Measurements from ENCODE around the gene C10orf53.
"Not testable (repeated sequence)": the region's sequence is repeated elsewhere in the genome, so short reads cannot be mapped to it uniquely, and the experiment has no call there.

C10orf53 gene

DNA sequence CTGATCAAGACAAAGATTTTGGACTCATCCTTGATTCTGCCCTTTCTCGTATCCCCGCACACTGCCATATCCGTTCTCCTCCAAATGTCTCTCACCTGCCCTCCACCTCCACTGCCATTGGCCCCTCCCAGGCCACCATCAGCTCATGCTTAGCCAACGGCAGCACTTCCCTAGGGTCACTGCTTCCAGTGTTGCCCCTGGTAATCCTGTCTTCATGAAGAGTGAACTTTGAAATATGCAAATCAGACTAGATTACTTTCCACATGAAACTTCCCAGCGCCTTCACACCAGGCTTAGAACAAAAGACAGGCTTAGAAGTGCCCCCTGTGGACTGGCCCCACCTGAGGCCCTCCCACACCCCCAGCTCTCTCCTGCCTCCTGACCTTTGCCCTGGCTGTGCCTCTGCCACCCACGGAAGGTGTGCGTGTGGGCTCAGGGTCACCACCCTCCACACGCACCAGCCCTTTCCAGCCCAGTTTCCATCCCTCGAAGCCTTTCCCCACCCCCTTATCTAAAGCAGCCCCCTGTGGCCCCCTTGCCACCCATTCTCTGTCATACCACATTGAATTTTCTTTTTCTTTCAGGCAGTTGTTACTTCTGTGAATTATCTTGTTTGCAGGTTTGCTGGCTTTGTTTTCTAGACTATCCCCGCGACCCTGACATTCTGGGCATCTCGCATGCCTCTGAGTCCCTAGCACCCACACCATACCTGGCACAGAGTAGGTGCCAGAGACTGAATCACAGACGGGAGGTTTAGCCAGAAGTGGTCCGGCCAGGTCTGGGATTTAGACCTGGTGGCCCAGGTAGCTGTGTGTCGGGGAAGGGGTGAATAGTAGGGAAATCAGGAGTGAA lies 26.8 kb upstream of the C10orf53 start:
- no peak for DNase-seq

DNA sequence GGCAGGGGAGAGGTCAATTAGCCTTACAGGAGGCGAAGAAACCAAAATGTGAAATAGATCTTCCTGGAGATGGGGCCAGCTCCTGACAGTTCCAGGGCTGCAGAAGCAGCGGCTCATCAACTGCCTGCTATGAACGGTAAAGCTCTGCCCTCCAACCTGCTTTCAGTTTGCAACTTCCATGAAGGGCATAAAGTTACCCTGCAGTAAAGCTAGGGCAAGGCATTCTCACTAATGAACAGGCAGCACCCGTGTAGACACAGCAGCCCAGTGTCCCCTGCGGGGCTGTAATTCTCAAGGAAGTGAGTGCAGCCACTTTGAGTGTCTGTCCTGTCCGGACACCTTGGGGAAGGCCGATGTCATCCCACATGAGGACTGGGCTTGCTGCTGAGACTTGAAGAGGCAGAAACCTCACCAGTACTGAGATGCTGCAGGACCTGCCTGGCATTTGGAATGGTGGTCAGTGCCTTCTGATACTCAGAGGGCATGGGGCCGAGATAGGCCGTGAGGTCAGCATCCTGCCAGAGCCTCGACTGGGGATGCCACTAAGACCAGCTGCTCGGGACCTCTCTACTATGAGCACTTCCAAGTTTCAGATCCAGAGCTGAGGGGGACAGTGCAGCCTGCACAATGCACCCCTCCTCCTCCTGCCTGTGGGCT lies 26.1 kb upstream of the C10orf53 start:
- DNase-seq: no peak

DNA sequence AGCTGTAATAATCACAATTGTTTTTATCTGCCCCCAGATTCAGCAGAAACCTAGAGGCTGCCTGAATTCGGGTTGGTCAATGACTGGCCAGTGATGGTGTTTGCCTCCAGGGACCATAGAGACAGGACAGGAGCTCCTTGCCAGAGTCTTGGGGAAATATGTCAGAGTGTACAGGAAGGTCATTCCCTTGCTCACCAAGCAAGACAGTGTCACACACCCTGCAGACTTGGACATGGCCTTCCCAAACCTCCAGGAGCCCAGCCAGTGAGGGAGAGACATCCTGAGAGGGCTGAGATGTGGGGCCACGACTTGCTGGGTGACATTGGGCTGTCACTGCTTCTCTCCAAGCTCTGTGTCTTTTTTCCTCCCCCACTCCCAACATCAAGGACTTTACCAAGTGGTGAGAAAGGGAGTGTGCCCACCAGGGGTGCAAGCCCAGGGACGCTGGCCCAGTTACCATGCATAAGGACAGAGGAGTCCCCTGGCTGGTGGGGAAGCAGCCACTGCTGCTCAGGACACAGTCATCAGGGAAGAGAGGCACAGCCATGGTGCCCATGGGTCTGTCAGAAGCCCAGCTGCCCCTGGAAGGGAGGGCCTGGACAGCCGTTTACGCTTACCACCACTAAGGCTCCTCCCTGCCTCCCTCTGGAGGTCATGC lies 25.3 kb upstream of the C10orf53 start:
- no peak for DNase-seq

GRCh38 chr10:49655099-49655498 lies 24.4 kb upstream of the C10orf53 start:
- no peak for DNase-seq

DNA sequence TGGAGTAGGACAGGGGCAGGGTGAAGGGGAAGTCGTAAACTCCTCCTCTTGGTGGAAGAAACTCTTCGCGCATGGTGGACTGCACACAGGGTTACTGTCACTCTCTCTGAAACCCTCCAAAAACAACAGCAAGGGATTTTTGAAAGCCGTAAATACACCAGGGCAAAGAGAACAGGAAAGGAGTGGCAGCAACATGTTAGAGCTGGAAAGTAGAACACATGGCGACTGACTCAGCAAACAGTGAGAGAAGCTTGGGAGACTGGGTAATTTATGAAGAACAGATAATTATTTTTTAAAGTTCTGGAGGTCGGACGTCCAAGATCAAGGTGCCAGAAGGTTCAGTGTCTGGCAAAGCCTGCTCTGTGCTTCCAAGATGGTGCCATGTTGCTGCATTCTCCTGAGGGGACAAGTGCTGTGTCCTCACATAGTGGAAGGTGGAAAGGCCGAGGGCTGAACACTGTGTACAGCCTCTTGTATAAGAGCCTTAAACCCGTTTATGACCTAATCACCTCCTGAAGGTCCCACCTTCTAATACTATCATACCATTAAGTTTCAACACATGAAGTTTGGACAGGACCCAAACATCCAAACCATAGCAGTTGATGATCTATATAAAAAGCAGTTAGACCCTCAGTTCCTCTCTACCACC lies 22.5 kb upstream of the C10orf53 start:
- no peak for DNase-seq

DNA sequence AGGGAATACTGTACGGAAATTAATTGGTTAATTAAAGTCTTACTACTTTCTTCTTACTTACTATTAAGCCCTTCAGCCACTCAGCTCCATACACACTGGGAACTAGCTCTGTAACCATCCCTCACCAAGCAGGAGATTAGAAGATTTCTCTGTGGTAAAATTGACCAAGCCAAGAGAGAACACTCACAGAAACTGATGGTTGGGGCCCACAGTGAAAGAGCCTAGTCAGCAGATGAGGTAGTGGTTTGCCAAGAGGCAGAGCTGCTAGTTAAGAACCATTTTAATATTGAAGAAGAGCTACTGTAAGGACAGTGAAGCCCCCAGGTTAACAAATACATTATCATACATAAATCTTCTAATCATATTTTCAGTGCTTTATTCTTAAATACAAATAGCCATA lies 21.8 kb upstream of the C10orf53 start:
- no peak for DNase-seq

GRCh38 chr10:49661140-49661856 lies 18.2 kb upstream of the C10orf53 start:
- no peak for DNase-seq

DNA sequence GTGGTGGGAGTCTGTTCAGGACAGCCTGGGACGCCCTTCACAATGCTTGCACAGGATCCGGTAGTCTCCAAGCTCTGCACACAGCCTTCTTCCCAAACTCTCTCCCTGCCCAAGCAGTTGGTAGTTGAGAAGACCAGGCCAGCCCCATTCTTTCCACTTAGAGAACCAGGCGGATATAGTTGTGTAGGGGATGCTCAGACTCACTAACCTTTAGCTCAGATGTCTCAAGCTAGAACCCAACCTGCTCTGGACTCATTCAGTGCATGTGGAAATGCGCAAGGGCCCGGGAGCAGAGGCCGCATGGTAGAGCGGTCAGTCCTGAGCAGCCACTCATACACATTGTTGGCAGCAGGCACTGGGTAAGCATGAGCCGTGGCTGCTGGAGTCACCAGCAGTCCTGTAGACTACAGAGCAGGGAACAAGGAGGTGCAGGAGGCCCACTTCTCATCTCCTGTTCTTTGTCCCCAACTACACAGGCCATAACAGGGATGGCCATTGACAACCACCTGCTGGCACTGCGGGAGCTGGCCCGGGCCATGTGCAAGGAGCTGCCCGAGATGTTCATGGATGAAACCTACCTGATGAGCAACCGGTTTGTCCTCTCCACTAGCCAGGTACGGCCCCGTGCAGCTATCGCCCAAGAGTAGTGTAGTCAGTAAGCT lies 17.2 kb upstream of the C10orf53 start:
- DNase-seq: no peak

DNA sequence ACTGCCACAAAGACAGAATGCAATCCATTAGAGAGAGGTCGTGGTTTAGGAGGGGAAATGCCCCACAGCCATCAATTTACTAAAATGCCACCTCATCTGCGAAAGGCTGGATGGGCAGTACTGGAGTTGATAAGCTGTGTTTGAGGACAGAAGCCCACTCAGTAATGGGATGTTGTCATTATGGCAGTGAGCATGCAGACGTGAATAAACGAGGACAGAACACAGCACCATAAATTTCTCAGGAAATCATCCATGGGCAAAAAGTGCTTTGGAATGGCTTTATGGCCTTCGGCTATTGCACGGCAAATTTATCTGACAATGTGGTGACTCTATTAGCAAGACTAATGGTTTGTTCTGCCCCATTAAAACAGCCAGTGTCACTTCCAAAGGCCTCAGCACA lies 15.9 kb upstream of the C10orf53 start:
- no peak for DNase-seq

DNA sequence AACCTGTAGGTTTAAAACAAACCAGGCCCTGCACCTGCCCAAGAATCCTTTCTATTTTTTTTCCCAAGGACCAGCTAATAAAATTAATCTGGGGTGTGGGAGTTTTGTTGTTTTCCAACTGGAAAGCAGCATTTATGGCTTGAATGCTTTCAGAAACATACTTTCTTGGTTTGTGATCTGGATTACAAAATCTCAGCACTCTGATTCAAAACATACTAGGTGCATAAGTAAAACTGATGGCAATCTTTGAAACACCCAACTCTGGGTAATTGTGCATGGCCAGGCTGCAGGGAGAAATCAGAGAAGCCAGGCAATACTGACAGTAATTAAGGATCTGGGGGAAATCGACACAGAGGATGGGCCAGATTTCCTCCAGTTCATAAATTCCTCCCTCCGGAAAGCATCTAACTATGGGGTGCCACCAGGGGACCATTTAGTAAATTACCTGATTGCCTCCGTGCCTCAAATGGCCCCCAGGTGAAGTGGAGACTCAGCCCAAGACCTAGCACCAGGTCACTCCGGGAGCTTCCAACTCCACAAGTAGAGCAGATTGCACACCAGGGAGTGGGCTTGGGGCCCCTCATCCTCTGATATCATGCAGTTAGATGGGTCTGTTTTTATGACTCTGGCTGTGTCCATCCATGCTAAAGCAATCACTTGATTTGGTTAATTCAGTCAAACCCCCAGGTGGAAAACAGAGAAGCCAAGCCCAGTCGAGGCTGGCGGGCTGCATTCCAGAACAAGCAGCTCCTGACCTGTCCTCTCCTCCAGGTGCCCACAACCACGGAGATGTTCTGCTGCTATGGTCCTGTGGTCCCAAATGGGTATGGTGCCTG lies 15.2 kb upstream of the C10orf53 start:
- DNase-seq: no peak

GRCh38 chr10:49664842-49665355 lies 14.6 kb upstream of the C10orf53 start:
- DNase-seq: no peak

DNA sequence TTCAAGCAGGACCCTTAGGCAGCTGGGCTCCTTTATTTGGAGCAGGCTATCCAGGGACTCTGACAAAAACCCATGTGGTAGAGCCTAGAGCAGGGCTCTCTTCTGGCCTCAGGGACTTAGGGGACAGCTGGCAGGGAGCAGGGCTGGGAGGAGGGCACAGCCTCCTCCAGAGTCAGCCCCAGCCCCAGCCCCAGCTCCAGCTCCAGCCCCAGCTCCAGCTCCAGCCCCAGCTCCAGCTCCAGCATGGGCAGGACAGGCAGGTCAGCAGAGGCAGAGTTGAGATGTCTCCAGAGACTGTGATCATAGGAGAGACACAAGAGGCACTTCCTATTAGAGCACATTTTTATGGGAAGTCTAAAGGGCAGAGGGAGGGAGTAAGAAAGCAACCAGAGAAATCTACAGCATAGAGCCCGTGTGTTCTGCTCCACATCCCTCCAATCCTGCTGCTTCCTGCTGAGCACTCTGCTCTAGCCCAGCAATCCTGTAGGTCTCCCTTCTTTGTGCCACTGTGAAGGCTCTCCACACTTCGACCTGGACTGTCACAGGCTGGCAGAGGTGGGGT lies 13.3 kb upstream of the C10orf53 start:
- no peak for DNase-seq

- no peak for DNase-seq
Observed at GRCh38 chr10:49666685-49667084, 12.8 kb upstream of the C10orf53 start.

- DNase-seq: no peak
Observed at GRCh38 chr10:49667991-49668390, 11.5 kb upstream of the C10orf53 start.

DNA sequence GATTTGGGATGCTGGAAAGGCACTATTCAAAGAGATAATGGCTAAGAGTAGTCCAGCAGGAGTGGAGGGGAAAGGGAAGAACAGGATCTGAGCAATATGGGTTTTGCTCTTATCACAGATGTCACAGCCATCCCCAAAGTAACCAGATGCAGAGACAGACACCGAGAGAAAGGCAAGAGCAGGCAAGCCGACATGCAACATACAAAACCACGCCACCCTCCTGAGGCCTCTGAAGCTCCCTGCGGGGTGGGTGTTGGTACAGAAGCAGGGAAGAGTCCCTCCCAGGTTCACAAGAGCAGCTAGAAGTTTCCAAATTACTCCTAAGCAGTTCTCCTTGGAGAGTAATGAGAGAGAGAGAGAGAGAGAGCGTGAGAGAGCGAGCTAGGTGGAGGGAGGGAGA lies 10.8 kb upstream of the C10orf53 start:
- no peak for DNase-seq

GRCh38 chr10:49678827-49679479 lies 498 bp upstream of the C10orf53 start:
- no peak for DNase-seq

GRCh38 chr10:49682449-49682848 lies 3.0 kb downstream of the C10orf53 start:
- not testable (repeated sequence) for DNase-seq

- no peak for DNase-seq
Observed at GRCh38 chr10:49682879-49683278, 3.4 kb downstream of the C10orf53 start.

DNA sequence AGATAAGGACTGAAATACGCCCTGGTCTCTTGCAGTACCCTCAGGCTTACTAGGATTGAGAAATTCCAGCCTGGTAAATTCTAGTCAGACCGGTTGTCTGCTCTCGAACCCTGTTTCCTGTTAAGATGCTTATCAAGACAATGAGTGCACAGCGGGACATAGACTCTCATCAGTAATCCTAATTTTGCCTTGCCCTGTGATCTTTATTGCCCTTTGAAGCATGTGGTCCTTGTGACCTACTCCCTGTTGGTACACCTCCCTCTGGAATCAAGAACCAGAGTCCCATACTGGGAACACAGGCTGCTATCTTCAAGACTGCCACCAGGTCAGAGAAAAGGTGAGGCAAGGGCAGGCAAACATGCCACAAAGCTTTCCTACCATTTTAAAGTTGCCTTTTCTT lies 7.2 kb downstream of the C10orf53 start:
- DNase-seq: no peak

DNA sequence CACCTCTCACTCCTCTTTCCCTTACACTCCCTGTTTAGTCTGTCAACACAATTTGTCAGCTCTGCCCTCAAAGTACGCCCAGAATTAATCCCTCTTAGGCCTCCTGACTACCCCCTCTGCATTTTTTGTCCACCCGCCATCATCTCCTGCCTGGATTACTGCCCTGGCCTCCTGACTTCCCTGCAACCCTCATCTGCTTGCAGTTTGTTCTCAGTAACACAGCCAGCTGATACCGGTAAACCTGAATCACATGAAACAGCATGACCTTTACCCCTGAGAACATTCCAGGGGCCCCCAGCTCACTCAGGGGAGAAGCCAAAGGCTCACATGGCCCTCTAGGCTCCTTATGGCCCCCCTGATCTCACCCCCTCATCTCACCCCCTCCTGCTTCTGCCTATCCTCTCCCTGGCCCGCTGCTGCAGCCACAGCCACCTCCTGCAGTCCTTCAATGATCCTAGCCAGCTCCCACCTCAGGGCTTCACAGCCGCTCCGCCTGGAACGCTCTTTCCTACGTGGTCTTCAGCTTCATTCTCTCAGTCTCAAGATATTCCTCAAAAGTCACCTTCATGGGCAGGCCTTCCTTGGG lies 8.9 kb downstream of the C10orf53 start:
- peak; percentile 47 for DNase-seq

All from eye (tissue), 1 donor.